K562 (cell line): ENCODE results near the gene NT5C1A. TPM values are rescaled to one million over a fixed set of nuclear protein-coding genes. Genes with fewer than 3 reads are reported as not detected.

Experiments used
- MYBL2 ChIP-seq, 2 experiments: fragments of 450-650 bp in 1 of 2; sonication (generic) in 1 of 2; formaldehyde crosslinking in 1 of 2; IDR thresholded peaks; 2 replicates each; pipeline versions ENCODE4 v1.6.1 to v1.8.1; 2017 to 2022; ENCODE audit warnings: borderline replicate concordance in 1 of 2, inconsistent platforms in 1 of 2, low read depth in 1 of 2, mild to moderate bottlenecking in 1 of 2, missing genetic modification reagents in 1 of 2, moderate library complexity in 1 of 2
- SP1 ChIP-seq: sonication (generic); formaldehyde crosslinking; IDR thresholded peaks from 2 replicates; pipeline ENCODE4 v1.8.1; 2022; ENCODE audit warnings: mild to moderate bottlenecking, missing genetic modification reagents
- U2AF2 ChIP-seq: fragments of 200-400 bp; formaldehyde crosslinking; optimal IDR thresholded peaks from 2 replicates; pipeline ENCODE3; 2017; ENCODE audit warnings: low read depth, mild to moderate bottlenecking, low read length
- polyA plus RNA-seq, 8 experiments: library from polyadenylated mRNA; depleted of rRNA in 4 of 8; stranded (reverse) in 5 of 8; unstranded in 3 of 8; fragments of >200 nt; fragmentation: Nextera tagmentation in 2 of 8; fragmentation: Illumina TruSeq in 1 of 8; extraction: Ambion mirVana in 2 of 8; extraction: Trizol in 1 of 8; gene quantifications; 2 replicates each; pipeline versions ENCODE4 v1.2.1 to v1.2.3, GENCODE V29; 2011 to 2014; ENCODE audit warnings: inconsistent platforms in 1 of 8, missing spikeins in 1 of 8
- total RNA-seq, 7 experiments: library from RNA; depleted of rRNA in 6 of 7; stranded (reverse); fragments of >200 nt in 6 of 7; fragmentation: Illumina TruSeq in 2 of 7; extraction: Trizol in 2 of 7; gene quantifications; 2 replicates each; pipeline versions ENCODE4 v1.2.1 to v1.2.3, GENCODE V29; 2011 to 2021; ENCODE audit warnings: low replicate concordance in 1 of 7
- TF ChIP-seq, protein P1 (sequence below): fragments of 450-650 bp; IDR thresholded peaks from 2 replicates; pipeline ENCODE4 v1.6.1; 2018; ENCODE audit not compliant: partially characterized antibody
- TF ChIP-seq, protein P2 (sequence below), 2 experiments: fragments of 450-650 bp; formaldehyde crosslinking in 1 of 2; IDR thresholded peaks; 2 replicates each; pipeline versions ENCODE4 v1.4.0 to v1.6.1; 2014 to 2020; ENCODE audit warnings: mild to moderate bottlenecking in 2 of 2, borderline replicate concordance in 1 of 2, low read depth in 1 of 2

NT5C1A gene
- total and polyA plus RNA-seq, 9 of the 15 experiments (the other 6 are each of a cell fraction or from before 2014, with no cell fraction given): not detected

DNA sequence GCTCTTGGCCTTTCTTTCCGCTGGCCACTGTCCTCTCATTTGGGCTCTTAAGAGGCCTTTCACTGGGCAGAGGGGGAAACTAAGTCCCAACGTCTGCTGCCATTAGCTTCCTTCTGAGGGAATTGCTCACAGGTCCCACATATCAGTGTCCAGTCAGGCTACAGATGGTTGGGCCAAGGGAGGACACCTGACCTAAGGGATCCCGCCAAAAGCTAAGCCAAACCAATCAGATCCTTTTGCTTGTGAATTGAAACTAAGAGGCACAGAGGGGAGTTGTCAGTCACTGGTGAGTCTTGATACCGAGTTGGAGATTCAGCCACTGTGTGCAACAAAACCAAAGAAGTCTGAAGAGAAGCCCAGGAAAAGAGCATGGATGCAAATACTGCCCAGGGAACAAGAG, 5.7 kb upstream of the NT5C1A start (continued):
- TF ChIP-seq, protein P1, sequence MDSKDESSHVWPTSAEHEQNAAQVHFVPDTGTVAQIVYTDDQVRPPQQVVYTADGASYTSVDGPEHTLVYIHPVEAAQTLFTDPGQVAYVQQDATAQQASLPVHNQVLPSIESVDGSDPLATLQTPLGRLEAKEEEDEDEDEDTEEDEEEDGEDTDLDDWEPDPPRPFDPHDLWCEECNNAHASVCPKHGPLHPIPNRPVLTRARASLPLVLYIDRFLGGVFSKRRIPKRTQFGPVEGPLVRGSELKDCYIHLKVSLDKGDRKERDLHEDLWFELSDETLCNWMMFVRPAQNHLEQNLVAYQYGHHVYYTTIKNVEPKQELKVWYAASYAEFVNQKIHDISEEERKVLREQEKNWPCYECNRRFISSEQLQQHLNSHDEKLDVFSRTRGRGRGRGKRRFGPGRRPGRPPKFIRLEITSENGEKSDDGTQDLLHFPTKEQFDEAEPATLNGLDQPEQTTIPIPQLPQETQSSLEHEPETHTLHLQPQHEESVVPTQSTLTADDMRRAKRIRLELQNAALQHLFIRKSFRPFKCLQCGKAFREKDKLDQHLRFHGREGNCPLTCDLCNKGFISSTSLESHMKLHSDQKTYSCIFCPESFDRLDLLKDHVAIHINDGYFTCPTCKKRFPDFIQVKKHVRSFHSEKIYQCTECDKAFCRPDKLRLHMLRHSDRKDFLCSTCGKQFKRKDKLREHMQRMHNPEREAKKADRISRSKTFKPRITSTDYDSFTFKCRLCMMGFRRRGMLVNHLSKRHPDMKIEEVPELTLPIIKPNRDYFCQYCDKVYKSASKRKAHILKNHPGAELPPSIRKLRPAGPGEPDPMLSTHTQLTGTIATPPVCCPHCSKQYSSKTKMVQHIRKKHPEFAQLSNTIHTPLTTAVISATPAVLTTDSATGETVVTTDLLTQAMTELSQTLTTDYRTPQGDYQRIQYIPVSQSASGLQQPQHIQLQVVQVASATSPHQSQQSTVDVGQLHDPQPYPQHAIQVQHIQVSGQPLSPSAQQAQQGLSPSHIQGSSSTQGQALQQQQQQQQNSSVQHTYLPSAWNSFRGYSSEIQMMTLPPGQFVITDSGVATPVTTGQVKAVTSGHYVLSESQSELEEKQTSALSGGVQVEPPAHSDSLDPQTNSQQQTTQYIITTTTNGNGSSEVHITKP: peak; percentile 19
- TF ChIP-seq SP1 (CRISPR knock-in tag) (no peak), U2AF2 (no peak), MYBL2 (IDR thresholded peaks at IDR 0.05; ENCODE audit: low read depth) (no peak), MYBL2 (CRISPR knock-in tag; IDR thresholded peaks at IDR 0.05; ENCODE audit: borderline replicate concordance) (no peak)
- TF ChIP-seq, protein P2, sequence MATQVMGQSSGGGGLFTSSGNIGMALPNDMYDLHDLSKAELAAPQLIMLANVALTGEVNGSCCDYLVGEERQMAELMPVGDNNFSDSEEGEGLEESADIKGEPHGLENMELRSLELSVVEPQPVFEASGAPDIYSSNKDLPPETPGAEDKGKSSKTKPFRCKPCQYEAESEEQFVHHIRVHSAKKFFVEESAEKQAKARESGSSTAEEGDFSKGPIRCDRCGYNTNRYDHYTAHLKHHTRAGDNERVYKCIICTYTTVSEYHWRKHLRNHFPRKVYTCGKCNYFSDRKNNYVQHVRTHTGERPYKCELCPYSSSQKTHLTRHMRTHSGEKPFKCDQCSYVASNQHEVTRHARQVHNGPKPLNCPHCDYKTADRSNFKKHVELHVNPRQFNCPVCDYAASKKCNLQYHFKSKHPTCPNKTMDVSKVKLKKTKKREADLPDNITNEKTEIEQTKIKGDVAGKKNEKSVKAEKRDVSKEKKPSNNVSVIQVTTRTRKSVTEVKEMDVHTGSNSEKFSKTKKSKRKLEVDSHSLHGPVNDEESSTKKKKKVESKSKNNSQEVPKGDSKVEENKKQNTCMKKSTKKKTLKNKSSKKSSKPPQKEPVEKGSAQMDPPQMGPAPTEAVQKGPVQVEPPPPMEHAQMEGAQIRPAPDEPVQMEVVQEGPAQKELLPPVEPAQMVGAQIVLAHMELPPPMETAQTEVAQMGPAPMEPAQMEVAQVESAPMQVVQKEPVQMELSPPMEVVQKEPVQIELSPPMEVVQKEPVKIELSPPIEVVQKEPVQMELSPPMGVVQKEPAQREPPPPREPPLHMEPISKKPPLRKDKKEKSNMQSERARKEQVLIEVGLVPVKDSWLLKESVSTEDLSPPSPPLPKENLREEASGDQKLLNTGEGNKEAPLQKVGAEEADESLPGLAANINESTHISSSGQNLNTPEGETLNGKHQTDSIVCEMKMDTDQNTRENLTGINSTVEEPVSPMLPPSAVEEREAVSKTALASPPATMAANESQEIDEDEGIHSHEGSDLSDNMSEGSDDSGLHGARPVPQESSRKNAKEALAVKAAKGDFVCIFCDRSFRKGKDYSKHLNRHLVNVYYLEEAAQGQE (IDR thresholded peaks at IDR 0.05; ENCODE audit: borderline replicate concordance): no peak
- TF ChIP-seq, protein P2 (CRISPR knock-in tag; IDR thresholded peaks at IDR 0.05; ENCODE audit: low read depth): no peak
